GM18519 (cell line): ENCODE data around the gene ATP8B2.
"Not testable (repeated sequence)": the region's sequence is repeated elsewhere in the genome, so short reads cannot be mapped to it uniquely, and the experiment has no call there.

Source experiments
- ATAC-seq: cut with Tn5 transposase; IDR thresholded peaks from one replicate; pipeline ENCODE4 v1.9.1; 2021; ENCODE audit warnings: mild to moderate bottlenecking, moderate library complexity; ENCODE audit not compliant: unreplicated experiment, low FRiP score

ATP8B2 gene

DNA sequence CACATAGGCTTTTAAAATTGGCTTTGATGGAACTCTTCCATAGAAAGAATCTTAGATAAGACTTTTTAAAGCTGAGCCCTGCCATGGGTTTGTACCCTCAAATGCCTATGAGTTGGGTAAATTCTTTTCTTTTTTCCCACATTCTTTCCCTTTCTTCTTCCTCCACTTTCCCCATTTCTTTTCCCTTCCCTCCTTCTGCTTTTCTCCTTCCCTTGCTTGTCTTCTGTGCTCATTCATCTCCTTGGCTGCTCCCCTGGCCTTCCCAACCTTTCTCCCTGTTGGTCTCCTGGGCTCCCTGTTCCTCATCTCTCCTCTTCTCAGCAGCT is 3.8 kb upstream of the ATP8B2 start:
- not testable (repeated sequence) for ATAC-seq

DNA sequence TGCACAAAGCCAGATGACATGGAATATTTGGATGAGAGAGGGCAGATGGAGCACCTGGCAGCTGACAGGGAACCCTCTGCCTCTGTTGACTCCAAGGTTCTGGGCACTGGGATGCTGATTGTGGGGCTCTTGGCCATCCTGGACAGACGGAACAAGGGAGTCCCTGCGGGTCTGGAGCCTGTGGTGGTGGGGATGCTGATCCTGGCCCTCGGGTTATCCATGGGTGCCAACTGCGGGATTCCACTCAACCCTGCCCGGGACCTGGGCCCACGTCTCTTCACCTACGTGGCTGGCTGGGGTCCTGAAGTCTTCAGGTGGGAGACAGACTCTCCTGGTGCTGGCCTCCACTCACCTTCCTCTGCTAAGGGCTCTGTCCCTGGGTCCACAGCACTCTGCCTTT is 1.8 kb upstream of the ATP8B2 start:
- ATAC-seq, result no peak

DNA sequence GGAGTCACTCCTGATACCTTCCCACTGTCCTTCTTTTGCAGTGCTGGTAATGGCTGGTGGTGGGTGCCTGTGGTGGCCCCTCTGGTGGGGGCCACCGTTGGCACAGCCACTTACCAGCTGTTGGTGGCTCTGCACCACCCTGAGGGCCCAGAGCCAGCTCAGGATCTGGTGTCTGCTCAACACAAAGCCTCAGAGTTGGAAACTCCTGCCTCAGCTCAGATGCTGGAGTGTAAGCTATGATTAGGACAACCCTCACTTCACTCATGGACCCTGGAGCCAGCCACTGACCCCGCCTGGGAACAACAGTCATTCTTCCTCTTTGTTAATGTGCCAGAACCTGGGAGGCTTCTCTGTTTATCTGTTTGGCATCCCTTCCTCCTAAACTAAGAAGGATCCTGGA is 1.1 kb upstream of the ATP8B2 start:
- ATAC-seq, result no peak

DNA sequence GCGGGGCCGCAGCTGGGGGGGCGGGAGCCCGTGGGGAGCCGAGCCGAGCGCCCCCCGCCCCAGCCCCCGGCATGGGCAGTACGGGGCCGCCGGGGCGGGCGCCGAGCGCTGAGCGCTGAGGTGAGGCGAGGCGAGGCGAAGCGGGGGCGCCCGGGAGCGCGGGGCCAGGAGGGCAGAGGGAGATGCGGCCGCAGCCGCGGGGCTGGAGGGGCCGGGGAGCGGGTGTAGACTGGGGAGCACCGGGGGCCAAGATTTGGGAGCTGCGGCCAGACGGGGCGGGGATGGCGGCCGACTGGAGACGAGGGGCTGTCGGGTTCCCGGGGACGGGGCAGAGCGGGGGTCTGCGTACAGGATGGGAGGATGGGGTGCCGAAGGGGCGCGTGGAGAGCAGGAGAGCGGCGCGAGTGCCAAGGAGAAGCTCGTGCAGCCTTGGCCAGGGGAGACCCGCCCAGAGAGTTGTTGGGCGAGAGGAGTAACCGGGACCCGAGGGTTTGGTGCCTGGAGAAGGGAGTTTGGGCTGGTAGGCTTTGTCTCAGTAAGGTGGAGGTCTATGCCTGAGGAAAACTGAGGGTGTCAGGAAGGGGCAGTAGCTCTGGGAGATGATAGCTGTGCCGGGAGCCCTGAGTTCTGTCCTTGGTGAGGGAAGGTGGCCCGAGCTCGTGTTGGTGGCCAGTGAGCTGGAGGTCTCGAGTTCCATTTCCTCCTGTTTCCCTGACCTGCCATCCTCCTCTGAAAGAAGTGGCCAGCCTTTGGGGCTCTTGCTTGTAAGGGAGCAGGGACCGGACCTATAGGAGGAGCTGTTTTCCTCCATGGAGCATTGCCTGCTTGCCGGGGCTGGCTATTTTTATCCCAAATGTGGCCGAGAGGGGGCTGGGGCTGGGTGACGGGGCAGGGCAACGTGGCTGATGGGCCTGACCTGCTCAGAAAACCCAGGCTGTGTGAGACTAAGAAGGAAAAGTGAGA is 539 bp downstream of the ATP8B2 start:
- no peak for ATAC-seq

DNA sequence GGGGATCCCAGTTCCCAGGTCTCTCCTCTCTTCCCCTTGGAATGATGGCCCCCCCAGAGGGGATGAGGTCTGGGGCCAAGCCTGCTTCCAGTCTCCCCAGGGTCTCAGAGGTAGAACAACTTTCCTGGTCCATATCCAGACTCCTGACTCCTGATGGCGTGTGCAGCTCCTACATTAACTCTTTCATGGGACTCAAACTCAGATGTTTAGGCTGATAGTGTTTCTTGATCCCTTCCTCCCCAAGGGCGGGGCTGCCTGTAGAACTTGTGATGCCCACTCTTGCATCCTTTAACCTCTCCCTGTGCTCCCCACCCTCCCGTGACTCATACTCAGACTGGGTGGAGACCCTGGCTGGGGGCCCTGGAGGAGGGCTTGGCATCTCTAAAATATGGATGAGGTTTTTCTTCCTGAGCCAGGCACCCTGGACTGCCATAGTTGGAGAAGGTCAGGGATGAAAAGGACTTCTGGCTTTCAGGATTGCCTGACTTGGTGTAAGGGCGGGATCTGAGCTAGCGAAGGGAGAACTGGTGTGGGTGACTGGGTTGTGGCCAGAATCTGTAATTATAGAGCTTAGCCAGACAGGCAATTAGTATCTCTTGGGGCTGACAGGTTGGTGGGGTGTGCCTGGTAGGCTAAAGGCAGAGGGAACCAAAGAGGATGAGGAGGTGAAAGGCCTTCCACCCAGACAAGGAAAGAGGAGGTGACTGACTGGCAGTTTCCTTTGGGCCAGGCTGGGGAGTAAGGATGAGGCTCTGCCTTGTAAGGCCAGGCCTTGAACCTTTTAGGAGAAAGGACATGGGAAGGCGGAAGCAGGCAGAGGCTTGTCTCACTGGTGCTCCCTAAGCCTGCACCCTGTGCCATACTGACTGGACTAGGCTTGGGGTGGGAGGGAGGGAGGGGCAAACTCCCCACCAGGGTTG is 1.5 kb downstream of the ATP8B2 start:
- ATAC-seq, result no peak

DNA sequence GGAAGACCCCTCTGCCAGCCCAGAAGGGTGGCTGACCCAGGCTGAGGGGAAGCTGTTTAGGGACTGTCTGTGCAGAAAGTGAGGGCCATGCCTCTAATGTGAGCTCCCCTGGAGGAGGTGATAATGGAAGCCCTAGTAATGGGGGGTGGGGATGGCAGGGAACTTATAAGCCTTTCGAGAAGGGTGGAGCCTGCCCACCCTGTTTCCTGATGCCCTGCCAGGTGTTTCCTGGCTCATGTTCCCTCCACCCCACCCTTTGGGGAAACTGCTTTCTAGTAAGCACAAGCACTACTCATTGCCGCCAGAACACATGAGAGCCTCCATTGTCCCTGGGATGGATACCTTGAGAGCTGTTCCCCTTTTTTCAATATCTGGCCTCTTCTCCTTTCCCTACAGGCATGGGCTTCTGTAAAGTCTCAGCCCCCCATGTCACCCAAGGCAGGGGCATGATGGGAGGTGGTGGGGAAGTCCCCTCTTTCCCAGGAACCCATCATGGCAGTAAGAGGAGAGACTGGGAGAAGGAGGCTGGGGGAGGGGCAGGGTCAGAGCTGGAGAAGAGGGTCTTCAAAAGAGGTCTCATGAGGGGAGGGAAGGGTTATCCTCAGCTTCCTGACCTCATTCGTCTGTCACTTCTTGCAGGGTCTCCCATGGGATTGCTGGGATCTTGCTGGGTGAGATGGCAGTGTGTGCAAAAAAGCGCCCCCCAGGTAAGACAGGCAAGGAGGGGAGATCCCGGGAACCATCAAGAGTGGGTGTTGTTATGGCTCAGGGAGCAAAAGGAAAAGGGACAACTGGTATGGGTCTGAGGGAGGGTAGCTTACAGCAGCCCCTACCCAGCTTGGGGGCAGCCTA is 2.4 kb downstream of the ATP8B2 start:
- ATAC-seq, result no peak

DNA sequence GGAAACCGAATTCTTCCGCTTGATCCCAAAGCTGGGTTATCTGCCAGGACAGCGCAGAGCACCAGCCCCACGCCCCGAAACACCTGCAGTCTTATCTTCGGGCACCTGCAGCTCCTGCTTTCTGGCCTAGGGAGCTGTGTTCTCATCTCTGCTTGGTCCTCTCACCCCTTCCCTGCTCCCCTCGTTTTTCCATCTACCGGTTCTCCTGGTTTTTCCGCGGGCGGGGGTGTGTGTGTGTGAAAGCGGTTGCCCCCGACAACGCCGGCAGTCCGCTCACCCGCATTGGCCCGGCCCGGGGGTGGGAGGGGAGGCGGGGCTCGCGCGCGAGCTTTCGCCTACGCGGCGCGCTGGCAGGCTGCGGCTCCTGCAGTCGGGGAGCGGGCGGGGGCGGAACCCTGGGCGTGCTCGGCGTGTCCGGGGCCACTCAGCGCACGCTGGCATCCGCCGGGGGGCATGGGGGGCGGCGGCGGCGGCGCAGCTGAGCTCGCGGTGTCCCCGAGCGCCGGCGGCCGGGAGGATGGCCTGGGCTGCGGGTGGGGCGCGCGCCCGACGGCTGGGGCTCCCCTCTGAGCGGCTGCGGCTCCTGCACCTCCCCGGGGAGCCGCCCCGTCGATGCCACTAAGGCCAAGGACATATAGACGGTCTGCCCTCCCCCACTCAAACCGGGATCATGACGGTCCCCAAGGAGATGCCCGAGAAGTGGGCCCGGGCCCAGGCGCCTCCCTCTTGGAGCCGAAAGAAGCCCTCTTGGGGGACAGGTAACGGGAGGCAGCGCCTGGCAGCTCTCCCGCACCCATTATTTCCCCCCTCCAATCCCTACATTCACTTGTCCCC is 3.2 kb downstream of the ATP8B2 start:
- ATAC-seq, result no peak

DNA sequence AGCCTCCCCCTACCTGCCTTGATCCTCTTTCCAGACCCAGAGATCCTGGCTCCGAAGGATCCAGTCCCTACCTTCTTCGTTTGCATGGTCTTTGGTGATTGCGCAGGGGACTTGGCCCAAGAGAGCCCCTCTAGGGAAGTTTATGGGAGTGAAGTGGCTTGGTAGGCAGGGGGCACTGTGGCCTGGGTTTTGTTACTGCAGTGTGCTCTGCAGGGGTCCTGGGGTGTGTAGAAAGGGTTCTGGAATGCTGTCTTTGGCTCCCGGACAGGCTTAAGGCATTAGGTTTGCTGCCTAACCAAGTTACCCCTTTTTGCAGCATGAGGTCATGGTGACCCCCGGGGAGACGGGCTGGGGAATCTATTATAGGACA is 3.8 kb downstream of the ATP8B2 start:
- no peak for ATAC-seq

DNA sequence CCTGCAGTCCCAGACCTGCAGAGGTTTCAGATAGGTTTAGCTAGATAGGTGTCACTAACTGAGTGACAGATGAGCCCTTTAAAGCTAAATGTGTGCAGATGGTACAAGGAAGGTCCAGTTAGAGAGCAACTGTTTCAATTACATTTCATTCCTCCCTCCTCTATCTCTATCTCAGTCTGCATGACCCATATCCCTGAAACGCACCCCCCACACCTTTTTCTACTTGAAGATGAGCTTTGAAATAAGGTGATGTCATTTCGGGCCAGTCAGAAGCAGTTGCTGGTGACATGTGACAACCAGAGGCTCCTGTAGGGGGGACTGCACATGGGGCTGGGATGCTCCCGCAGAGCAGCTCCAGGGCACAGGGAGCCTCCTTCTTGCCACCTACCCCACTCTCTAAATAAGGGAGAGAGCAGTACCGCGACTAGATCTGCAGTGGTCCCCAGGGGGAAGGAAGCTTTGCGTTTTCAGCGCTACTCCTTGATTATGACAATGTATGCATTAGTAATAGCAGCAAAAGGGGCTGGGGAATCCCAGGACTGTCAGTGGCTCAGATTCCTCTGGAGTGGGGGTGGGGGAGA is 4.3 kb downstream of the ATP8B2 start:
- ATAC-seq, result no peak

DNA sequence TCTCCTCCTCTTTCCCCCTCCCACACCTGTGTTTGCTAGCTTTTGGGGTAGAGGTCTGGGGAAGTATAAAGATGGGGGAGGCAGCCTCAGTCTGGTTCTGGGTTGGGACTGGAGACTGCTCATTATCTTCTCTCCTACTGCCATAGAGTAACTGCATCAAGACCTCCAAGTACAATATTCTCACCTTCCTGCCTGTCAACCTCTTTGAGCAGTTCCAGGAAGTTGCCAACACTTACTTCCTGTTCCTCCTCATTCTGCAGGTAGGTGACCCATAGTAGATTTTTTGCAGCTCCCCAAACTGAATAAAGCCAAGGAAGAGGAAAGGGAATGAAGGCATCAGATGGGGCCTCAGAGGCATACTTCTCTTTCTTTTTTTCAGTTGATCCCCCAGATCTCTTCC is 5.3 kb downstream of the ATP8B2 start:
- no peak for ATAC-seq

DNA sequence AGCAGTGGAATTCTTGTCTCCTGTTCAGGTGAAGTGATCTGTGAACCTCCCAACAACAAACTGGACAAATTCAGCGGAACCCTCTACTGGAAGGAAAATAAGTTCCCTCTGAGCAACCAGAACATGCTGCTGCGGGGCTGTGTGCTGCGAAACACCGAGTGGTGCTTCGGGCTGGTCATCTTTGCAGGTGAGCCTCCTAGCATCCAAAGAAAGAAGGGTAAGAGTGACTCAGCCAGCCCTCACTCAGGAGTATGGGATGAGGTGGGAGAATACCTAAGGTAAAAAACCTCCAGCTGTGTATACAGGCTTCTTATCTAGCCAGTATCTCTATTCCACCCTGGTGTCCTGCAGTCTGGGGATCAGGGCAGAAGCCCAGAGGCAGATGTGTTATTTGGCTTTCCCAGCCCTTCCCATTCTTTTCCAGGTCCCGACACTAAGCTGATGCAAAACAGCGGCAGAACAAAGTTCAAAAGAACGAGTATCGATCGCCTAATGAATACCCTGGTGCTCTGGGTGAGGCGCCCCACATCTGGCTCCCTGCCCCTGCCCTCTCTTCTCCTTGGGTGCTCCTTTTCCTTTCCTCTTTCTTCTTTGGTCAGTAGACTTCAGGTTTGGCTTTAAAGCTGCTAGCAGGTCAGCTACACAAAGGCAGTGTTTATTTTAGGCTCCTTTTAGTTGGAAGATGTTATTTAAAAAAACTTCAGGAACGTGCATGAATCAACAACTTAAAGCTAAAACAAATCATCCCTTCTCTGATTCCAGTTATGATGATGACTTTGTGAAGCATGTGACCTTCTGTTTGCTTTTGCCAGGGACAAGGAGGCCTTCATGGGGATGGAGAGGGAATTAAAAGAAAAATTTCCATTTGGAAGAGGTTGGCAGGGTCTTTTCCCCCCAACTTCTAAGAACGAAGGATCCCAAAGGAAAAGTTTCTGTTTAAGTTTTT is 9.0 kb downstream of the ATP8B2 start:
- ATAC-seq, result no peak

DNA sequence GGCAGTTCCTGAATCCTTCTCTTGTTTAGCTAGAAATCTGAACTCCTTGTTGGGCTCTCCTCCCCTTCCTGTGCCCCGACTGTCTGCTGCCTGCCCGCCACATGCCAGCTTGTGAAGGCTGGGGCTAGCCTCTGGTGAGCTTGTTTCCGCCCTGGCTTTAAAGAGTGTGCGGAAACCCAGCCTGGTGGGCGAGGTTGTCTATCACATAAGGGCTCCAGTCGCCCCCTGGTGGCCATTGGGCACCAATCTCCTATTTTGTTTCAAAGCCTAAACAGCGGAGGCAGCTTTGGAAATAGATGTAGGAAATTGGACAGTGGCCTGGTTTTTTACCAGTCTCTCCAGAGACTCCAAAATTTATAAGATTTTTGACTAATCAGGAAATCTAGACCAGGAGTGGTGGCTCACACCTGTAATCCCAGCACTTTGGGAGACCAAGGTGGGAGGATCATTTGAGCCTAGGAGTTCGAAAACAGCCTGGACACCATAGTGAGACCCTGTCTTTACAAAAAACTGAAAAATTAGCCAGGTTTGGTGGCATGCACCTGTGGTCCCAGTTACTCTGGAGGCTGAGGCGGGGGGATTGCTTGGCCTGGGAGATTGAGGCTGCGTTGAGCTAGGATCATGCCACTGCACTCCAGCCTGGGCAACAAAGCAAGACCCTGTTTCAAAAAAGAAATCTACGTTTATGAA is 9.8 kb downstream of the ATP8B2 start:
- ATAC-seq, result no peak

DNA sequence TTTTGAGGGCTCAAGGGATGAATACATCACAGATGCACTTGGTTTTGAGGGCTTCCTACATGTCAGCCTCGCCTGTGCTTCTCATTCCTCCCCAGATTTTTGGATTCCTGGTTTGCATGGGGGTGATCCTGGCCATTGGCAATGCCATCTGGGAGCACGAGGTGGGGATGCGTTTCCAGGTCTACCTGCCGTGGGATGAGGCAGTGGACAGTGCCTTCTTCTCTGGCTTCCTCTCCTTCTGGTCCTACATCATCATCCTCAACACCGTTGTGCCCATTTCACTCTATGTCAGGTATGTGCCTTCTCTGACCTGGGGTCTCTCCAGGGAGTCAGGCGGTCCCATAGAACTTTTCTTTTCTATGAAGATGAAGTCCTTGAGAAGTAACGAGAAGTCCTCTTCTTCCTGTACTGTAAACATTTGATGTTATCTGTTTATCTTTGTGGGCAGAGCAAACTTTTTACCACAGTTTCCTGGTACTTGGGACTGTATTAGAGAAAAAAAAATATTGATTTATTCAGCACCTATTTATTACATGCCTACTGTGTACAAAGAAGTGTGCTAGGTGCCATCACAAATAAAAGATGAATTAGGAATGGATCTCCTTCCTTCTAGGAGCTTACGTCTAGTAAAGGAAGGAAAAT is 12.0 kb downstream of the ATP8B2 start:
- no peak for ATAC-seq

DNA sequence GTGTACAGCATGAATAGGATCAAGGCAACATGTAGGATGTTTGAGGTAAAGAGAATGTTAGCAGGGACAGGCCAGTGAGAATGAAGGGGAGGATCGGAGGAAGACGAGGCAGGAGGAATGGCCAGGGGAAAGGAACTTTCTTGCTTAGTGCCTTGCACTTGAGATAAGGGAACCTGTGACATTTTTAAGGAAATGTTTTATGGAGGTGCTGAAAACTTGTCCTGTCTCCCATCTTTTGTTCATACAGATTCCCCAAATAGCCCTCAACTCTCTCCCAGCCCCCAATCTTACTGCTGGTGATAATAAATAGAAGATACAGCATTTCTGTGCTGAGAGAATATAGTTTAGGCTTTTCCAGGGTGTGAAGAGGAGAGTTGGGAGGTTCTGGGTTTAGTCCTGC is 13.6 kb downstream of the ATP8B2 start:
- ATAC-seq, result no peak

DNA sequence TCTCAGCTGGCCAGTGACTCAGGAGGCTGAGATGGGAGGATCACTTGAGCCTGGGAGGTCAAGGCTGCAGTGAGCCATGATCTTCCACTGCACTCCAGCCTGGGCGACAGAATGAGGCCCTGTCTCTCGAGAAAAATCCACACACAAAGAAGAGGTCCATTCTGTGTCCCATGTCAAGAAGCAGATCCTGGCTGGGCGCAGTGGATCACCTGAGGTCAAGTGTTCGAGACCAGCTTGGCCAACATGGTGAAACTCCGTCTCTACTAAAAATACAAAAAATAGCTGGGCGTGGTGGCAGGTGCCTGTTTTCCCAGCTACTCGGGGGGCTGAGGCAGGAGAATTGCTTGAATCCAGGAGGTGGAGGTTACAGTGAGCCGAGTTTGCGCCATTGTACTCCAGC is 16.0 kb downstream of the ATP8B2 start:
- not testable (repeated sequence) for ATAC-seq

DNA sequence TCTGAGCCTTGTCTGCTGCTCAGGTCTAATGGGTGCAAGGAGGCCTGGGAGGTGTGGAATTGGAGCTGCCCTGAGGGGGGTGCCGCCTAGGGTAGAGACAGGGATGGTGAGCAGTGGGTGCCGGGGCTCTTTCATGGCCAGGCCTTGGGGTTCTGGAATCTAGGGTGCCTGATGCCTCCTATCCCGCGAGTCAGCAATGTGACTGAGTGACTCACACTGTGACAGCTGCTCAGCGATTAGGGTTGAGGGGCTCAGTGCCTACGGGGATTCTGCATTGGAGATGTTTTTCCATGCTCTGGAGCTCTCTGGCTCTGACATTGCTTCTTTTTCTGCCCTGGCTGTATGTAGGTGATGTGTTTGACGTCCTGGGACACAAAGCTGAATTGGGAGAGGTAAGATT is 16.8 kb downstream of the ATP8B2 start:
- ATAC-seq, result no peak

DNA sequence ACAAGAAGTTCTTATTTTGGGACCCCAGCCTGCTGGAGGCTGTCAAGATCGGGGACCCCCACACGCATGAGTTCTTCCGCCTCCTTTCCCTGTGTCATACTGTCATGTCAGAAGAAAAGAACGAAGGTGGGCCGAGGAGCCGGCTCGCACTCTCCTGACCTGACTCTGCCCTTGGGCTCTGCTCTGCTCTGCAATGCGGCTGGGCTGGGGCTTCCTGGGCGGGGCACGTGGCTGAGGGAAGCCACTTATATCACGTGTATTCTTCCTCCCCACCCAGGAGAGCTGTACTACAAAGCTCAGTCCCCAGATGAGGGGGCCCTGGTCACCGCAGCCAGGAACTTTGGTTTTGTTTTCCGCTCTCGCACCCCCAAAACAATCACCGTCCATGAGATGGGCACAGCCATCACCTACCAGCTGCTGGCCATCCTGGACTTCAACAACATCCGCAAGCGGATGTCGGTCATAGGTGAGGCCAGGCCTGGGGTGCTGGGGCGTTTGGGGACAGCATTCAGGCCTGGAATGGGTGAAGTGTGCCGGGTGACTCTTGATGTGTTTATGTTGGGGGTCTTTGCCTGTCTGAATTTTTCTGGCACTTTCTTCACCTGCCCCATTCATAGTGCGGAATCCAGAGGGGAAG is 17.6 kb downstream of the ATP8B2 start:
- no peak for ATAC-seq
